Measurements from ENCODE around the gene ZNF30. TPM values are rescaled to one million over a fixed set of nuclear protein-coding genes. Genes with fewer than 3 reads are reported as not detected.
"Not testable (repeated sequence)": the region's sequence is repeated elsewhere in the genome, so short reads cannot be mapped to it uniquely, and the experiment has no call there.

ZNF30 gene
- total and polyA plus RNA-seq, 2 experiments from 2014 or later: 2.2 TPM

GRCh38 chr19:34888091-34888490, 38.6 kb upstream of the ZNF30 start:
- Histone ChIP-seq H4K20me1 (ENCODE audit: insufficient read depth) (no peaks in the 10 kb centered on the region), H3K27me3 (replicated peaks; ENCODE audit: insufficient read depth) (no peaks in the 10 kb centered on the region), H2AFZ (no peak overlapping the region), H3K9ac (no peak overlapping the region), H3K36me3 (ENCODE audit: low read depth) (no peaks in the 10 kb centered on the region), H3K4me2 (ENCODE audit: unreplicated experiment) (no peak overlapping the region), H3F3A (ENCODE audit: insufficient read depth) (no peaks in the 10 kb centered on the region), H3K27ac (no peak overlapping the region), H3K79me2 (ENCODE audit: insufficient read depth) (no peaks in the 10 kb centered on the region), H3K9me2 (ENCODE audit: insufficient read depth) (no peaks in the 10 kb centered on the region), H3K4me3 (no peak overlapping the region), H3K9me3 (ENCODE audit: low read depth) (no peaks in the 10 kb centered on the region), H3K4me1 (ENCODE audit: insufficient read depth) (no peaks in the 10 kb centered on the region)
- 34 to 35% methylated on average over 6 of the region's 6 CpGs for WGBS, 2 experiments (ENCODE audit: low coverage in 1 of 2, low lambda C conversion rate in 2 of 2, missing lambda C conversion rate in 2 of 2)
- in situ Hi-C loops (cut with MboI): no loop called here
- no peak for TF ChIP-seq EZH2 (IDR thresholded peaks at IDR 0.05; ENCODE audit: insufficient read depth, poor library complexity, severe bottlenecking)
- no peak for TF ChIP-seq EZH2phosphoT487 (IDR thresholded peaks at IDR 0.05; ENCODE audit: insufficient read depth, low read depth)
- DNase-seq: no peak

GRCh38 chr19:34900245-34900644, 26.5 kb upstream of the ZNF30 start:
- Histone ChIP-seq H3K36me3 (ENCODE audit: low read depth) (no peaks in the 10 kb centered on the region), H3K4me2 (ENCODE audit: unreplicated experiment) (no peak overlapping the region)
- in situ Hi-C loops (cut with MboI): no loop called here

GRCh38 chr19:34904664-34905527, 21.8 kb upstream of the ZNF30 start:
- H3F3A ChIP-seq (ENCODE audit: insufficient read depth): no peaks in the 10 kb centered on the region
- H3K79me2 ChIP-seq (ENCODE audit: insufficient read depth): no peaks in the 10 kb centered on the region
- no peak overlapping the region for H2AFZ ChIP-seq
- H3K4me2 ChIP-seq (ENCODE audit: unreplicated experiment): no peak overlapping the region
- H3K27me3 ChIP-seq (replicated peaks; ENCODE audit: insufficient read depth): no peaks in the 10 kb centered on the region; the same call in 1 of the 2 replicates
- WGBS, 2 experiments (ENCODE audit: low coverage in 1 of 2, low lambda C conversion rate in 2 of 2, missing lambda C conversion rate in 2 of 2): 4 to 10% methylated on average over 48 to 51 of the region's 59 CpGs
- in situ Hi-C loops (cut with MboI): no loop called here
- no peaks in the 10 kb centered on the region for H3K36me3 ChIP-seq (ENCODE audit: low read depth)
- no peak for DNase-seq
- no peak overlapping the region for H3K9ac ChIP-seq
- H3K9me2 ChIP-seq (ENCODE audit: insufficient read depth): no peaks in the 10 kb centered on the region
- TF ChIP-seq EZH2phosphoT487 (IDR thresholded peaks at IDR 0.05; ENCODE audit: insufficient read depth, low read depth) (no peak), EZH2 (IDR thresholded peaks at IDR 0.05; ENCODE audit: insufficient read depth, poor library complexity, severe bottlenecking) (no peak)
- H3K27ac ChIP-seq: no peak overlapping the region
- H3K4me1 ChIP-seq (ENCODE audit: insufficient read depth): no peaks in the 10 kb centered on the region
- H3K9me3 ChIP-seq (ENCODE audit: low read depth): no peaks in the 10 kb centered on the region
- no peaks in the 10 kb centered on the region for H4K20me1 ChIP-seq (ENCODE audit: insufficient read depth)
- no peak overlapping the region for H3K4me3 ChIP-seq

More at GRCh38 chr19:34900245-34900644, 26.5 kb upstream of the ZNF30 start:
- no peaks in the 10 kb centered on the region for H3F3A ChIP-seq (ENCODE audit: insufficient read depth)
- 15 to 20% methylated on average over 2 of the region's 2 CpGs for WGBS, 2 experiments (ENCODE audit: low coverage in 1 of 2, low lambda C conversion rate in 2 of 2, missing lambda C conversion rate in 2 of 2)
- H3K9me2 ChIP-seq (ENCODE audit: insufficient read depth): no peaks in the 10 kb centered on the region
- no peak overlapping the region for H3K9ac ChIP-seq
- H3K4me3 ChIP-seq: no peak overlapping the region
- no peak for TF ChIP-seq EZH2phosphoT487 (IDR thresholded peaks at IDR 0.05; ENCODE audit: insufficient read depth, low read depth)
- TF ChIP-seq EZH2 (IDR thresholded peaks at IDR 0.05; ENCODE audit: insufficient read depth, poor library complexity, severe bottlenecking): no peak
- no peaks in the 10 kb centered on the region for H3K27me3 ChIP-seq (replicated peaks; ENCODE audit: insufficient read depth)
- no peaks in the 10 kb centered on the region for H4K20me1 ChIP-seq (ENCODE audit: insufficient read depth)
- no peaks in the 10 kb centered on the region for H3K4me1 ChIP-seq (ENCODE audit: insufficient read depth)
- H3K79me2 ChIP-seq (ENCODE audit: insufficient read depth): no peaks in the 10 kb centered on the region
- H2AFZ ChIP-seq: no peak overlapping the region
- no peak overlapping the region for H3K27ac ChIP-seq
- H3K9me3 ChIP-seq (ENCODE audit: low read depth): no peaks in the 10 kb centered on the region
- no peak for DNase-seq

GRCh38 chr19:34910770-34911169, 15.9 kb upstream of the ZNF30 start:
- no peak for DNase-seq
- Histone ChIP-seq H3K4me3 (no peak overlapping the region), H3K9me3 (ENCODE audit: low read depth) (no peaks in the 10 kb centered on the region), H3K36me3 (ENCODE audit: low read depth) (no peaks in the 10 kb centered on the region), H4K20me1 (ENCODE audit: insufficient read depth) (no peaks in the 10 kb centered on the region), H3K9ac (no peak overlapping the region), H3K4me2 (ENCODE audit: unreplicated experiment) (no peak overlapping the region), H3K27me3 (replicated peaks; ENCODE audit: insufficient read depth) (no peaks in the 10 kb centered on the region; the same call in 1 of the 2 replicates), H3K4me1 (ENCODE audit: insufficient read depth) (no peaks in the 10 kb centered on the region), H3K79me2 (ENCODE audit: insufficient read depth) (no peaks in the 10 kb centered on the region), H2AFZ (no peak overlapping the region), H3F3A (ENCODE audit: insufficient read depth) (no peaks in the 10 kb centered on the region), H3K9me2 (ENCODE audit: insufficient read depth) (no peaks in the 10 kb centered on the region), H3K27ac (no peak overlapping the region)
- 49 to 59% methylated on average over 3 of the region's 3 CpGs for WGBS, 2 experiments (ENCODE audit: low coverage in 1 of 2, low lambda C conversion rate in 2 of 2, missing lambda C conversion rate in 2 of 2)
- TF ChIP-seq EZH2 (IDR thresholded peaks at IDR 0.05; ENCODE audit: insufficient read depth, poor library complexity, severe bottlenecking) (no peak), EZH2phosphoT487 (IDR thresholded peaks at IDR 0.05; ENCODE audit: insufficient read depth, low read depth) (no peak)
- in situ Hi-C loops (cut with MboI): no loop called here

- H3K36me3 ChIP-seq (ENCODE audit: low read depth); H3K9ac ChIP-seq; H3K4me2 ChIP-seq (ENCODE audit: unreplicated experiment); H3F3A ChIP-seq (ENCODE audit: insufficient read depth); H2AFZ ChIP-seq; H3K79me2 ChIP-seq (ENCODE audit: insufficient read depth); H3K4me1 ChIP-seq (ENCODE audit: insufficient read depth); H3K27ac ChIP-seq; H3K4me3 ChIP-seq; H3K9me3 ChIP-seq (ENCODE audit: low read depth); DNase-seq; in situ Hi-C loops (cut with MboI); H3K9me2 ChIP-seq (ENCODE audit: insufficient read depth); H4K20me1 ChIP-seq (ENCODE audit: insufficient read depth); H3K27me3 ChIP-seq (replicated peaks; ENCODE audit: insufficient read depth): not testable (repeated sequence)
- 14 to 16% methylated on average over 3 of the region's 3 CpGs for WGBS, 2 experiments (ENCODE audit: low coverage in 1 of 2, low lambda C conversion rate in 2 of 2, missing lambda C conversion rate in 2 of 2)
Measured at GRCh38 chr19:34917144-34917543, 9.6 kb upstream of the ZNF30 start.

All from GM23248 (cell line).